Ishikawa (cell line): ENCODE measurements around the gene WNT7A.

ENCODE experiments used
- CEBPB ChIP-seq: IDR thresholded peaks from 2 replicates; pipeline ENCODE4 v1.6.1; 2012
- CREB1 ChIP-seq: IDR thresholded peaks from 2 replicates; pipeline ENCODE4 v1.6.1; 2012; ENCODE audit warnings: low read depth
- EGR1 ChIP-seq: IDR thresholded peaks from 2 replicates; pipeline ENCODE4 v1.6.1; 2012
- EP300 ChIP-seq: IDR thresholded peaks from 2 replicates; pipeline ENCODE4 v1.6.1; 2012; ENCODE audit warnings: borderline replicate concordance
- FOXM1 ChIP-seq: IDR thresholded peaks from 2 replicates; pipeline ENCODE4 v1.6.1; 2012; ENCODE audit warnings: low read depth, borderline replicate concordance
- NFIC ChIP-seq: IDR thresholded peaks from 2 replicates; pipeline ENCODE4 v1.6.1; 2012
- RAD21 ChIP-seq: IDR thresholded peaks from 2 replicates; pipeline ENCODE4 v1.6.1; 2012; ENCODE audit warnings: low read depth
- TAF1 ChIP-seq: IDR thresholded peaks from 2 replicates; pipeline ENCODE4 v1.6.1; 2012; ENCODE audit warnings: low read depth, mild to moderate bottlenecking
- TCF12 ChIP-seq: IDR thresholded peaks from 2 replicates; pipeline ENCODE4 v1.6.1; 2012; ENCODE audit warnings: low read depth
- TEAD4 ChIP-seq: IDR thresholded peaks from 2 replicates; pipeline ENCODE4 v1.6.1; 2012
- YY1 ChIP-seq: IDR thresholded peaks from 2 replicates; pipeline ENCODE4 v1.6.1; 2012; ENCODE audit warnings: low read depth
- ZBTB7A ChIP-seq: IDR thresholded peaks from 2 replicates; pipeline ENCODE4 v1.6.1; 2012; ENCODE audit warnings: low read depth
- TF ChIP-seq, protein P1 (sequence below): IDR thresholded peaks from 2 replicates; pipeline ENCODE4 v1.6.1; 2012; ENCODE audit warnings: low read depth, mild to moderate bottlenecking
- TF ChIP-seq, protein P2 (sequence below): IDR thresholded peaks from 2 replicates; pipeline ENCODE4 v1.6.1; 2012
- TF ChIP-seq, protein P3 (sequence below): IDR thresholded peaks from 2 replicates; pipeline ENCODE4 v1.6.1; 2012

WNT7A gene

DNA sequence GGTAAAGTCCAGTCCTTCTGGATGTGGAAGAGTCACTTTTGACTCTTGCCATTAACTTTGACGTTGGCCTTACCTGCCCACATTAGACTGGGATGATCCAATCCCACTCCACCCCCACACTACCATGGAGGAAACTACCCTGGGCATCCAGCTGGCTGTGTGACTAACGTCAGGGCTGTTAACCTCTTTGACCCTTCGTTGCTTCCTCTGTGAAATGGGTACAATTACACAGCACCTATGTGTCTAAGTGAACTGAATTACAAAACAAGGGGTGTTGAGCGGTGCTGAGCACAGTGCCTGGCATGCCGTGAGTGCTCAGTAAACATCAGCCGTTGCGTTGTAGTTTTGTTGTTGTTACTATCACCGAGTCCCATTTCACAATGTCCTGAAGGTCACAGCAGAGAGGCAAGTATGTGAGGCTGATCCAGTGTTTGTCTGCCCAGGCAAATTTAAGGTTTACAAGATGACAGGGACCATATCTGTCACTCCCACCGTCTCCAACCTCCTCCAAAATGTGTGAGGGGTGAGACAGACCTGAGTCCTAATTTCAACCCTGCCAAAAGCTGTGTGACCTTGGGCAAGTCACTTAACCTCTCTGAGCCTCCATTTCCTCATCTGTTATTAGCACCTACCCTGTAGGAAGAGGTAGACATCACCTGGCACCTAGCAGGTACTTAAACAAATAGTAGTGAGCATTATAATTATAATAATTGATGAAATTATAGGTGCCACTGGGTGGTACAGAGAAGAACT is 20.9 kb downstream of the WNT7A start:
- TF ChIP-seq YY1 = no peak
- TF ChIP-seq CEBPB = no peak
- TF ChIP-seq, protein P1, sequence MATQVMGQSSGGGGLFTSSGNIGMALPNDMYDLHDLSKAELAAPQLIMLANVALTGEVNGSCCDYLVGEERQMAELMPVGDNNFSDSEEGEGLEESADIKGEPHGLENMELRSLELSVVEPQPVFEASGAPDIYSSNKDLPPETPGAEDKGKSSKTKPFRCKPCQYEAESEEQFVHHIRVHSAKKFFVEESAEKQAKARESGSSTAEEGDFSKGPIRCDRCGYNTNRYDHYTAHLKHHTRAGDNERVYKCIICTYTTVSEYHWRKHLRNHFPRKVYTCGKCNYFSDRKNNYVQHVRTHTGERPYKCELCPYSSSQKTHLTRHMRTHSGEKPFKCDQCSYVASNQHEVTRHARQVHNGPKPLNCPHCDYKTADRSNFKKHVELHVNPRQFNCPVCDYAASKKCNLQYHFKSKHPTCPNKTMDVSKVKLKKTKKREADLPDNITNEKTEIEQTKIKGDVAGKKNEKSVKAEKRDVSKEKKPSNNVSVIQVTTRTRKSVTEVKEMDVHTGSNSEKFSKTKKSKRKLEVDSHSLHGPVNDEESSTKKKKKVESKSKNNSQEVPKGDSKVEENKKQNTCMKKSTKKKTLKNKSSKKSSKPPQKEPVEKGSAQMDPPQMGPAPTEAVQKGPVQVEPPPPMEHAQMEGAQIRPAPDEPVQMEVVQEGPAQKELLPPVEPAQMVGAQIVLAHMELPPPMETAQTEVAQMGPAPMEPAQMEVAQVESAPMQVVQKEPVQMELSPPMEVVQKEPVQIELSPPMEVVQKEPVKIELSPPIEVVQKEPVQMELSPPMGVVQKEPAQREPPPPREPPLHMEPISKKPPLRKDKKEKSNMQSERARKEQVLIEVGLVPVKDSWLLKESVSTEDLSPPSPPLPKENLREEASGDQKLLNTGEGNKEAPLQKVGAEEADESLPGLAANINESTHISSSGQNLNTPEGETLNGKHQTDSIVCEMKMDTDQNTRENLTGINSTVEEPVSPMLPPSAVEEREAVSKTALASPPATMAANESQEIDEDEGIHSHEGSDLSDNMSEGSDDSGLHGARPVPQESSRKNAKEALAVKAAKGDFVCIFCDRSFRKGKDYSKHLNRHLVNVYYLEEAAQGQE = no peak
- no peak for TF ChIP-seq EP300
- no peak for TF ChIP-seq TEAD4
- TF ChIP-seq TAF1 = no peak

DNA sequence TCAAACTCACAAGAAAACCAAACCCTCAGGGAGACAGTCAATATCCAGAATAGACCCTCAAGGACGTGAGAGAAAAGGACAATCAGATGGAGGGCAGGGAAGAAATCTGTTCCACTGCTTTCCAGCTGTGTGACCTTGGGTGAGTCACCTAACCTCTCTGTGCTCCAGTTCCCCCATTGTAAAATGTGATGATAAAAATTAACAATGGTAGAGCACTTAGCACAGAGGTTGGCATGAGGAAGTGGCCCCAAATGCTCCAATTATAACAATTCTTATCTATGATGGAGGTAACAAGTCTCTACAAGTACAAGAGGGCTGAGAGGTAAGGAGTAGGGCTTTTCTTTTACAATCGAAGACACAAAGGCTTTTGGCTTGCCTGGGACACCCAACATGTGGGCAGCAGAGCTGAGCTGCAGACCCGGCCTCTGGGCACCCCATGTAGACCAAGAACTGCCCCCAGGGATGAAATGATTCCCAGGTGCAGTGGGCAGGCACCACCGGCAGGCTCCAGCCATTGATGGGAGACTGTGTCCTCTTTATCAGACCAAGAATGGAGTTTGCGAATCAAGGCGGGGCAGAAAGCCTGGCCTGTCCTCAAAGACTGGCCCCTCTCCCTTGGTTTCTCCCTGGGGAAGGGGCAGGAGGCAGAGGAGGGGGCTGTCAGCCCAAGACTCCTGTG is 22.0 kb downstream of the WNT7A start:
- TF ChIP-seq, protein P1 = no peak
- TF ChIP-seq EGR1 (no peak), TEAD4 (no peak), CREB1 (no peak), CEBPB (no peak), RAD21 (no peak), NFIC (no peak), YY1 (no peak), EP300 (no peak), TAF1 (no peak), TCF12 (no peak), ZBTB7A (no peak)
- TF ChIP-seq, protein P2, sequence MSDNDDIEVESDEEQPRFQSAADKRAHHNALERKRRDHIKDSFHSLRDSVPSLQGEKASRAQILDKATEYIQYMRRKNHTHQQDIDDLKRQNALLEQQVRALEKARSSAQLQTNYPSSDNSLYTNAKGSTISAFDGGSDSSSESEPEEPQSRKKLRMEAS = no peak
- TF ChIP-seq, protein P3, sequence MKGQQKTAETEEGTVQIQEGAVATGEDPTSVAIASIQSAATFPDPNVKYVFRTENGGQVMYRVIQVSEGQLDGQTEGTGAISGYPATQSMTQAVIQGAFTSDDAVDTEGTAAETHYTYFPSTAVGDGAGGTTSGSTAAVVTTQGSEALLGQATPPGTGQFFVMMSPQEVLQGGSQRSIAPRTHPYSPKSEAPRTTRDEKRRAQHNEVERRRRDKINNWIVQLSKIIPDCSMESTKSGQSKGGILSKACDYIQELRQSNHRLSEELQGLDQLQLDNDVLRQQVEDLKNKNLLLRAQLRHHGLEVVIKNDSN = no peak

DNA sequence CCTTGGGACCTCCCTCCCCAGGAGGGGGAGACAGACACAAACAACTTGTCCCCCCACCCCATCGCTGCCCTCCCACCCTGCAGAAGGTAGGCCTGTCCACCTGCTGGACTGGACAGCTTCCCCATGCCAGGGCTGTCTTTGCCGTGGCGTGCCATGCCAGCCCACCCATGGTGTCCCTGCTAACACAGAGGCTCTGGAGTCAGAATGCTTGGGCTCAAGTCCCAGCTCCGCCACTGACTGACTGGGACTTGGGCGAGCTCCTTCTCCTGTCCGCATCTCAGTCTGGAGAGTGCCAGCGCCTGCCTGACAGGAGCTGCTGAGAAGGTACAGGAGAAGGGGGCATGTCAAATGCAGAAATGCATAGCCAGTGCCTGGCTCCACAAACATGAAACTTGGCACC is 23.9 kb downstream of the WNT7A start:
- no peak for TF ChIP-seq RAD21
- no peak for TF ChIP-seq NFIC
- no peak for TF ChIP-seq TCF12
- TF ChIP-seq TAF1 = no peak
- TF ChIP-seq CEBPB = no peak
- no peak for TF ChIP-seq ZBTB7A
- no peak for TF ChIP-seq FOXM1
- TF ChIP-seq EGR1 = no peak
- no peak for TF ChIP-seq EP300
- TF ChIP-seq, protein P1 = no peak
- no peak for TF ChIP-seq TEAD4
- TF ChIP-seq, protein P3 = no peak
- TF ChIP-seq, protein P2 = no peak
- TF ChIP-seq CREB1 = no peak
- TF ChIP-seq YY1 = no peak

DNA sequence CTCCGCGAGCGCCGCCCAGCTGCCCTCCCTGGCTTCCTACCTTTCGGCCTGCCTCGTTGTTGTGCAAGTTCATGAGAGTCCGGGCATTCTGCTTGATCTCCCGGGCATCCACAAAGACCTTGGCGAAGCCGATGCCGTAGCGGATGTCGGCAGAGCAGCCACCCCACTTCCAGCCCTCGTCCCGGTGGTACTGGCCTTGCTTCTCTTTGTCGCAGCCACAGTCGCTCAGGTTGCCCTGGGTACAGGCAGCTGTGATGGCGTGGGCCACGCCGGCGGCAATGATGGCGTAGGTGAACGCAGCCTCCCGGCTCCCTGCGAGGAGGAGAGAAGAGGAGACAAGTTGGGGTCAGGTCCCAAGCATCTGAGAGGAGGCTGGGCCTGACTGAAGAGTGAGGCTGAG is 25.4 kb downstream of the WNT7A start:
- TF ChIP-seq, protein P3 = no peak
- no peak for TF ChIP-seq RAD21
- TF ChIP-seq CREB1 = no peak
- TF ChIP-seq YY1 = no peak
- TF ChIP-seq EGR1 = no peak
- TF ChIP-seq ZBTB7A = no peak
- no peak for TF ChIP-seq NFIC
- no peak for TF ChIP-seq EP300
- no peak for TF ChIP-seq TEAD4
- TF ChIP-seq, protein P1 = no peak
- no peak for TF ChIP-seq FOXM1
- TF ChIP-seq TAF1 = no peak
- no peak for TF ChIP-seq TCF12
- TF ChIP-seq CEBPB = no peak
- TF ChIP-seq, protein P2 = no peak
